HG03025 (cell line): ENCODE measurements around the gene STK39.
A peak's percentile ranks its signal among the peaks of the same experiment; 100 is the strongest.
"Not testable (repeated sequence)": the region's sequence is repeated elsewhere in the genome, so short reads cannot be mapped to it uniquely, and the experiment has no call there.

Source experiments
- ATAC-seq: cut with Tn5 transposase; IDR thresholded peaks from one replicate; pipeline ENCODE4 v1.9.1; 2021; ENCODE audit warnings: mild to moderate bottlenecking, moderate library complexity; ENCODE audit not compliant: unreplicated experiment, low FRiP score

The STK39 gene

GRCh38 chr2:168143813-168144212, 103.6 kb downstream of the STK39 start:
- ATAC-seq = no peak

DNA sequence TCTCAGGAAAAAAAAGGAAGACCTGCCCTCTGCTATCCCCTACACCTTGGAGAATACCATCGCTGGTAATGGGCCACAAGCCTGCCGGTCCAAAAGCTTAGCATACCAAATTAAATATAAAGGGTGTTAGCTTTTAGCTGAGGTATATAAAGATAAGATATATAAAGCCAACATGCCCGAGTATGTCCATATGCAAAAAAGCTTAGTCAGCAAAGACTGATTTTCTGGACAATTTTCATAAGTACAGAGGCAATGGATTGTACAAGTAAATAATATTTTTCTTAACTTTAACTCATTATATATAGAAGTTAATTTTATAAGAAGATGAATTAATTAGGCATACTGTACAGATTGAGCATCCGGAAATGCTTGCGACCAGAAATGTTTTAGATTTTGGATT, 106.5 kb downstream of the STK39 start:
- no peak for ATAC-seq

DNA sequence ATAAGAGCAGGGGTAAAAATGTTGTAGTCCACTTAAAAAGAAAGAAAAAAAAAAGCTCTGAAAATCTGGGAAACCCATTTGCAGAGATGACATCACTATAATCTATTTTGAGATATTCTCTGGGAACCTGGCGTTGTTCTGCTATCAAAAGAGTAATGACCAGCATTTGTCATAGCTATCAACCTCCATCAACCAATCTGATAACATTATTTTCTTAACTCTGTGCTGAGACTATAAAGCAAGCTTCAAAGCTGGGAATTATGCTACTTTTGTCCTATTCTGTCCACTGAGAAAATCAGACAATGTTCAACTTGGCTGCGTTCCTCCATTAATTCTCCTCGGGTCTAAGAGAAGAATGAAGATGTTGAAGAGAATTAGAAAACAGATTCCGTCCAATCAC, 107.5 kb downstream of the STK39 start:
- ATAC-seq = no peak

DNA sequence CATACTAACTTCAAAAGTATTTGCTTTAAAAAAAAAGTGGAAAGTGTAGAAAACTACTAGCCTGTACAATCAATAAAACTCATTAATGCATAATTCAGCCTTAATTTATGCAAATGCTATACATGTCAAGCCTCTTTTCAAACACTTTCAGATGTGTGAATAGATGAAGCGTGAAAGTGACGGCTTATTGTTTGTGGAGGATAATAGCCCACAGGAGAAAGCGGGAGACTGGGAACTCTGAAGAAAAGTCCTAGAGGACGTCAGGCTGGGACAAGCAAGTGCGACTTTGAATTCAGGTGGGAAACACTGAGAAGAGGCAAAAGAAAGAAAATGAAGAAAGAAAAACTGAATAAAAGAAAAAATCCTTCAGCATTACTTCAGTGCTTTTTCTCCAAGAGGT, 108.5 kb downstream of the STK39 start:
- no peak for ATAC-seq

GRCh38 chr2:168138374-168138773, 109.0 kb downstream of the STK39 start:
- no peak for ATAC-seq

GRCh38 chr2:168137510-168138180, 109.8 kb downstream of the STK39 start:
- ATAC-seq = no peak

DNA sequence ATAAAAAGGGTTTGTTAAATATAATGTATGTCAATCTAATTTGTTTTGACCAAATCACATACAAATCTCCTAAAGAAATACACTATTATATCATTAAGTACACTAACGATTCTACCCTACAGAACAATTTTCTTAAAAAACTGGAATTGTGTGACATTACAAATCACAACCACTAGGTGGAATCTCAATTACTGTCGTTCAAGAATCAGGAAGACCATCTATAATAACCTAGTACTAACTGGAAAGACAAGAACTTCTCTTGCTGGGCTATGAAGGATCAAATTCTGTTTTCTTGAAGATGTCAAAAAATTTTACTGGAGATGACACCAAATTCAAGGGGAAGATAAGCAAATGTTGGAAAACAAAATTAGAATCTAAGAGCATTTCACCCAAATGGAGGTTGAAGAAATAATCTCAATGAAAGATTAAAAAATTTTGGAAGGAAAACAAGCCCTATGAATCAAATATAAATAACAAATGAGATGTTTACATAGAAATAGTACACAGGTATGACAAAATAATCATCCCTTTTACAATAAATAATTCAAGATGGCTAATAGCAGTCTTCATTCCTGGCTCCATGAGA, 110.9 kb downstream of the STK39 start:
- ATAC-seq = no peak

DNA sequence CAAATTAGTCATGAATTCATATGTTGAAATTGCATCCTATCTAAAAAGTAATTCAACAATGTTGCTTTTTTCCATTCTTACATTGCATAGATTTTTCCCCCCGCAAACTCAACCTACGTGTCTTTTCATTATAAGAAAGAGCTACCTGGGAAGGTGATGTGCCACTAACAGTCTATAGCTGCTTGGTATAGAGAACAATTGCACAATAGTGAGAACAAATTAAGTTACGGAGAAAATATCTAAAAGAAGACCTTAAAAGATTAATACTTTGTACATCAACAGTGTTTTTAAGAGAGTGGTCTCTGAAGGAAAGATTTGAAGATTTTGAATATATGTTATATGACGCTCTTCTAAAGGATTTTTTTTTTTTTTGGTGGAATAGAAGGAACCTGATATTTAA, 111.8 kb downstream of the STK39 start:
- no peak for ATAC-seq

DNA sequence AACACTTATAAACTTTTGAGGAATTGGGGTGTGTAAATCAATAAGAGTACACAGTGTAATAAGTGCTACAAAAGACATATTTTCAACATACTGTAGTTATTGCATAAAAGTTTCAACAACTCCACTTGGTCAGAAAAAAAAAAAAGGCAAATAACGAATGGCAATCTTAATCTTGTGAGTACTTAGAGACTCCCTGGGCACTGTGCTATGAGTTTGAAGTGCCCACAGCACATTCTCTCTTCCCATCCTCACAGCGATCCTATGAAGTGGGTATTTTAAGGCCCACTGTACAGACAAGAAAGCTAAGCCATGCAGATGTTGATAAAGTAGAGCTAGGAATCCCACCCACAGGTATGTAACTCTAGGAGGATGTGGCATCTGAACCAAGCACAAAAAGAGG, 112.3 kb downstream of the STK39 start:
- ATAC-seq = no peak

GRCh38 chr2:168134485-168134884, 112.9 kb downstream of the STK39 start:
- ATAC-seq = no peak

GRCh38 chr2:168132389-168132788, 115.0 kb downstream of the STK39 start:
- ATAC-seq = no peak

DNA sequence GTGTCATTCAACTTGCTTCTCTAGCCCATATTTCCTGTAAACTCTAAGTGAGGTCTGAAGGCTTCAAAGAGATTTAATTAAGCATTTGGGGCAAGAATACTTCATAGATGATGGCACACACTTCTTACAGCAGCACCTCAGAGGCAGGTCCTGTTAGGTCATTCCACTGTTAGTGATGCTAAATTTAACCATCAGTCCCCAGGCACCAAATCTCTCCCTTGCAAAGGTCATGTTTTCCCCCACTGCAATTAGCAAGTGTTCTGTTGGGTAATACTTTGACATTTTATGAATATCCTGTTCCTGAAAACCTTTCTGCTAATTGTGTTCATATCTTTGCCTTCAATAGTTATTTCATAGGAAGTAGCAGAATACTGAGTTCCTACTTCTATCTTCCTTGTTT, 117.0 kb downstream of the STK39 start:
- no peak for ATAC-seq

- no peak for ATAC-seq
Observed at GRCh38 chr2:168127371-168127770, 120.0 kb downstream of the STK39 start.

DNA sequence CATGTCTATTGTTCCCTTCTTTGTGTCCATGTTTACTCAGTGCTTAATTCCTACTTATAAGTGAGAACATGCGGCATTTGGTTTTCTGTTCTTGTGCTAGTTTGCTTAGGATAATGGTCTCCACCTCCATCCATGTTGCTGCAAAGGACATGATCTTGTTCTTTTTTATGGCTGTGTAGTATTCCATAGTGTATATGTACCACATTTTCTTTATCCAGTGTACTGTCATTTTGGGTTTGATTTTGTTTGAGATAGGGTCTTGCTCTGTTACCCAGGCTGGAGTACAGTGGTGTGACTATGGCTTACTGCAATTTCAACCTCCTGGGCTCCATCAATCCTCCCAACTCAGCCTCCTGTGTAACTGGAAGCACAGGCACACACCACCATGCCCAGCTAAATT, 125.2 kb downstream of the STK39 start:
- ATAC-seq = not testable (repeated sequence)

DNA sequence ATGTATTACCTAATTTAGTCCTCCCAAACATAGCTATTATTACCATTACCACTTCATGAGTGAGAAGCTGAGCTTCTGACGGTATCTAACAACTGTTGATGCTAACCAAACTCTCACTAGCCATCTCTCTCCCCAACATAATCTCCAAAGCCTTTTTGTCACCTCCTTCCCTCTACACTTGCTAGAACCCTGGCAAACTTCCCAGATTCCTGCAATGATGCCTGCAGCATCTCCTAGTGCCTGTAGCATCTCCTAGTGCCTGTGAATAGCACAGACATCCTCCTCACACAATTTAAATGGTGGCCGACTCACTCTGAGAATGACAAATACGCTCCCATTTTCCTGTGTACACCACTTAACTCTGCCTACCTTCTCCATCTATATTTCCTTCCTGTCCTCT, 126.7 kb downstream of the STK39 start:
- no peak for ATAC-seq

- no peak for ATAC-seq
Observed at GRCh38 chr2:168120310-168120709, 127.1 kb downstream of the STK39 start.

DNA sequence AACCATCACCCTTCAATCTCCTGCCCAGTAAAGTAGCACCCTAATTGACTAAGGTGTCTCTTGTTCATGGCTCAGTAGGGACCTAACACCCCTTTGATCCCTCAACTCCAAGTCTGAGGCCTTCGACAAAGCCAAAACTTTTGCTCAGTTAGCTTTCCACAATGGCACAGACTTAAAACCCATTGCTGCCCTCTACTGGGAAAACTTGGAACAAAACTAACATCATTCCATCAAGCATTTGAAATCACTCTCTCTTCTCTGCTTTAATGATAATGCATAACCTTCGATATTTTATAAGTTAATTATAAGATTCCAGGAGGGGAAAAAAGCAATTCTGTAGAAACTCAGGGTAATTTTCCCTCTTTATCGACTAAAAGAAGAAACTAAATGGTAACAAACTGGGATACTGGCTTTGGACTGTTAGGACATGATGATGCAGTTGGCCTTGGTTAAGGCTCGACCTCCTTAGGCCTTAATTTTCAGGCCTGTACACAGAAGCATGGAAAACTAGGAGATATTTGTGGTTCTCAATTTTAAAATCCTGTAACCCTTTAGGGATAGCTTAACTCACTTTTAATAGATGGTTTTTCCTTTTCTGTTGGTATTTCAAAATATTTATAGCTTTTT, 127.8 kb downstream of the STK39 start:
- no peak for ATAC-seq

DNA sequence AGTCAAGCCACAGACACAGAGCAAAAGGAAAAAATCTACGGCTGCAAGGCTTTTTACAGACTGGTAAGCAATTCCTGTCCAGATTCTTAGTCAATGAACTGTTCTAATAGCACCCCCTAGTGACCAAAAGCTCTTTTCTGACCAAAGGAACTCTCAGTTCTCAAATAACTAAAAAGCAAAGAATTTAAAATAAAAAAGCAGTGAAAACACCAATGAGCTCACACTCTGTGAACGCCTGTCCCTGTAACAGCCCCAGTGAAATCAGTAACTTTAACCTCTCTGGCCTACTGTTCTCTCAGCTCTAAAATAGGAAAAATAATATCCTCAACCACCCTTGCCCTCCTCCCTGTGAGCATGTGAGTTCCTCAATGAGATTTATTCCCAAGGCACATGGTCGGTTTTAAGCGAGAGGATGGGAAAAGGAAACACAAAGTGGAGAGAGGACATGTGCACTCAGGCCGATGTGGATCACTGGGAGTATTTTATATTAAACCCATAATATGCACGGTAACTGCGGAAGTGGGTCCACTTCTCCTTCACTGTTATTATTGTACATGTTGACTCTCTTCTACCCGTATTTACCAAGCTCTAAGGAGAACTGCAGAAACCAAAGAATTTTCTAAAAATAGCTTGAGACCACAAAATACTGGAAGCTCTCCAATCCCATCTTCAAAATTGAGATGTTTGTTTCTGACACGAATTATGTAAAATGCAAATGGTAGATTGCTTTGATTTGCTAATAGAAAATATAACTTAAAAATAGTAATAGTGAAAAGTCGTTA, 128.5 kb downstream of the STK39 start:
- ATAC-seq = peak; percentile 59

DNA sequence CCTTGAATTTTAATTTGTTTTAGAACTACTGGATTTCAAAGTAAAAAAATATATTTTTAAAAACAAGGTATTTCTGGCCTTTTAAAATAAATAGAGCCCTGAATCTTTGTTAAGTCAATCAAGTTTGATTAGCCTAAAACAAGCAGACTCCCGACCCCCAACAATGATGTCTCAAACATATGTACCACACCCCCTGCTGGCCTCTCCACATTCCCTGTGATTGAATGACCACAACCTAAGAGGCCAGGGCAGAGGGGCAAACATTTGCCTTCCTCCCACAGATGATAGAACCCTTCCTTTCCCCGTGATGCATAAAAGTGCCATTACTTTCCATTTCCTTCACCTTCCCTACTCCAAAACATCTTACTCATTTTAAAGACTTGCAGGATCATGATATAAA, 130.9 kb downstream of the STK39 start:
- no peak for ATAC-seq

DNA sequence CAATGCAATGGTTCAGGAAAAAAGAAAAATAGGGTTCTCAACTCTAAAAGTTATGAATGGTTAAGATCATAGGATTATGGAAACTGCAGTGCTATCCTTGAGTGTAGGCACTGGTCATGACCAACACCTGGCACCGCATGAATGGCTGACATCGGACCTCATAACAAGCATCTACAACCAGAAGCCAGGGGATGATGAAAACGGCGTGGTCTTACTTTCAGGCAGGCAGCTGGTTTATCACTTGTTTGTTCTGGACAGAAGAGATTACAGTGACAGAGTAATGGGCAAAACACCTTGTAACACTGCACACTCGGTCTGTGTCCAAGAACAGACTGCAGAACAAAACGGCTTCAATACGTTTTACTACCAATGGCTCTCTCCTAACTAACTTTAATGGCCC, 132.8 kb downstream of the STK39 start:
- no peak for ATAC-seq

DNA sequence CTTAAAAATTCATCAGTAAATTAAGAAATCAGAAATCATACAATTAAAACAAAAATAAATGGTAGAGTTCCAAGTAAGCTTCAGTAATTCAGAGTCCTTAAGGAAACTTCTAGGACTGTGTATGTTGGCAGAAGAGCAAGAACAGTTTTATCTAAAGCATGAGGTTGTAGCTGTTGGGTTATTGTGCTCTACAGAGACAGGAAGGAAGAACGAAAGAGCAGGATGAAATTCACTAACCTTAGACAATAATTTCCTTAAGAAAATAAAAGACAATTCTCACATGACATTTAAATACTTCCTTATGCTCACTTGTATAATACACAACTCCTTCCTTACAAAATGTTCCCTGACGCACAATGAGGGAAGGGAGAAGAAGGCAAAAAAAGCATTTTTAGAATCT, 133.4 kb downstream of the STK39 start:
- ATAC-seq = no peak
